WERI-Rb-1 (cell line): ENCODE data around the gene ZNF106.

Experiments used
- DNase-seq: peaks from one replicate; pipeline ENCODE4 v3.0.0-alpha.2; 2020
- H3K27ac ChIP-seq: fragments of 250-450 bp; sonication (Bioruptor Pico); 2 replicates; pipeline ENCODE4 v1.5.1; 2020; ENCODE audit warnings: mild to moderate bottlenecking, moderate library complexity
- H3K27me3 ChIP-seq: fragments of 250-450 bp; sonication (Bioruptor Pico); 2 replicates; pipeline ENCODE4 v1.5.1; 2021; ENCODE audit warnings: mild to moderate bottlenecking, low read depth, moderate library complexity; ENCODE audit not compliant: insufficient read depth, severe bottlenecking
- H3K36me3 ChIP-seq: fragments of 250-450 bp; sonication (Bioruptor Pico); 2 replicates; pipeline ENCODE4 v1.5.1; 2020; ENCODE audit warnings: mild to moderate bottlenecking, moderate library complexity
- H3K4me3 ChIP-seq: 2 replicates; pipeline ENCODE4 v1.5.1; 2011; ENCODE audit warnings: low read depth, mild to moderate bottlenecking, control low read depth, low read length
- H3K9me3 ChIP-seq: fragments of 250-450 bp; sonication (Bioruptor Pico); 2 replicates; pipeline ENCODE4 v1.5.1; 2021; ENCODE audit warnings: mild to moderate bottlenecking, moderate library complexity; ENCODE audit not compliant: severe bottlenecking
- TF ChIP-seq, protein P1 (sequence below): IDR thresholded peaks from 2 replicates; pipeline ENCODE4 v1.5.1; 2011; ENCODE audit warnings: low read depth, mild to moderate bottlenecking, control low read depth, inconsistent platforms, low read length

The ZNF106 gene

GRCh38 chr15:42378011-42378410, 112.9 kb downstream of the ZNF106 start:
- Histone ChIP-seq H3K36me3 (no peaks in the 10 kb centered on the region), H3K4me3 (no peak overlapping the region), H3K27ac (no peak overlapping the region), H3K9me3 (peaks cover 9% of the 10 kb centered on the region), H3K27me3 (no peaks in the 10 kb centered on the region)
- no peak for DNase-seq
- TF ChIP-seq, protein P1, sequence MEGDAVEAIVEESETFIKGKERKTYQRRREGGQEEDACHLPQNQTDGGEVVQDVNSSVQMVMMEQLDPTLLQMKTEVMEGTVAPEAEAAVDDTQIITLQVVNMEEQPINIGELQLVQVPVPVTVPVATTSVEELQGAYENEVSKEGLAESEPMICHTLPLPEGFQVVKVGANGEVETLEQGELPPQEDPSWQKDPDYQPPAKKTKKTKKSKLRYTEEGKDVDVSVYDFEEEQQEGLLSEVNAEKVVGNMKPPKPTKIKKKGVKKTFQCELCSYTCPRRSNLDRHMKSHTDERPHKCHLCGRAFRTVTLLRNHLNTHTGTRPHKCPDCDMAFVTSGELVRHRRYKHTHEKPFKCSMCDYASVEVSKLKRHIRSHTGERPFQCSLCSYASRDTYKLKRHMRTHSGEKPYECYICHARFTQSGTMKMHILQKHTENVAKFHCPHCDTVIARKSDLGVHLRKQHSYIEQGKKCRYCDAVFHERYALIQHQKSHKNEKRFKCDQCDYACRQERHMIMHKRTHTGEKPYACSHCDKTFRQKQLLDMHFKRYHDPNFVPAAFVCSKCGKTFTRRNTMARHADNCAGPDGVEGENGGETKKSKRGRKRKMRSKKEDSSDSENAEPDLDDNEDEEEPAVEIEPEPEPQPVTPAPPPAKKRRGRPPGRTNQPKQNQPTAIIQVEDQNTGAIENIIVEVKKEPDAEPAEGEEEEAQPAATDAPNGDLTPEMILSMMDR, result no peak

DNA sequence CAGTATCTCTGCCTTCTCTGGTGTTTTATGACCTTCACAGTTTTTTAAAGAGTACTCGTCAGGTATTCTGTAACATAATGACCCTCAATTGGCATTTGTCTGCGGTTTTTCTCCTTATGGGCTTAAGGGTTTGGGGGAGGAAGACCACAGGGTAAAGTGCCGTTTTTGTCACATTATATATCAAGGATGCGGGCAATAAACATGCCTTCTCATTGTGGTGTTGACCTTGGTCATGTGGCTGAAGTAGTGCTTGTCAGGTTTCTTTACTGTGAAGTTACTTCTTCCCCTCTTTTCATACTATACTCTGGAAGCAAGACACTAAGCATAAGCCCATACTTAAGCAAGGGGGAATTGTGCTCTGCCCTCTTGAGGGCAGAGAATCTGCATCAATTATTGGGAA, 115.0 kb downstream of the ZNF106 start:
- H3K27me3 ChIP-seq, result no peaks in the 10 kb centered on the region
- H3K36me3 ChIP-seq, result no peaks in the 10 kb centered on the region
- H3K27ac ChIP-seq, result no peak overlapping the region
- TF ChIP-seq, protein P1, result no peak
- no peak overlapping the region for H3K4me3 ChIP-seq
- DNase-seq, result no peak
- H3K9me3 ChIP-seq, result peaks cover 10% of the 10 kb centered on the region

DNA sequence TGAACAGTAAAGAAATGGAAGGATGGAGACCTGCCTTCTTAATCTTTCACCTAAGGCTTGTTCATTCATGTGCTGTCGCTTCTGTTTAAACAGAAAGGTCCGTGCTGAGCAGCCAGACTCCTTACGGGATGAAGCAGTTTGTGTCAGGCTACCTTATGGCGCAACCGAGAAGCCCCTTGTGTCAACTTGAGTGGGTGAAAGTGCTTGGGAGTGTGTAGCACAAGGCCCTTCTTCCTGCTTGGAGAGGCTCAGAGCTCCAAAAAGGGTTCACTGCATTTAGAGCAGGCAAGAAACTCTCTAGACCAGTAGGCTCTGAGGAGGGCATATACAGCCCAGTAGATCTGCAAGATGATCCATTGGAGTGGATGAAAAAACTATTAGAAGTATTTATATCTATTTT, 115.7 kb downstream of the ZNF106 start:
- Histone ChIP-seq H3K9me3 (peaks cover 10% of the 10 kb centered on the region), H3K36me3 (no peaks in the 10 kb centered on the region), H3K27ac (no peak overlapping the region), H3K4me3 (no peak overlapping the region), H3K27me3 (no peaks in the 10 kb centered on the region)
- TF ChIP-seq, protein P1, result no peak
- no peak for DNase-seq

DNA sequence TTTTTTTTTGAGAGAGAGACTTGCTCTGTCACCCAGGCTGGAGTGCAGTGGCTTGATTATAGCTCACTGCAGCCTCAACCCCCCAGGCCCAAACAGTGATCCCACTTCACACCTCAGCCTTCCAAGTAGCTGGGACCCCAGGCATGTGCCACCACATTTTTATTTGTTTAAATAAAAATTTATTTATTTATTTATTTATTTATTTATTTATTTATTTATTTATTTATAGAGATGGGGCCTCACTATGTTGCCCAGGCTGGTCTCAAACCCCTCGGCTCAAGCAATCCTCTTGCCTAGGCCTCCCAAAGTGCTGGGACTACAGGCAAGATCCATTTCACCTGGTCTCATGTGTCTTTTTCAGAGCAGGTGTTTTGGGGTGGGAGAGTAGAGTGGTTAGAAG, 116.1 kb downstream of the ZNF106 start:
- Histone ChIP-seq H3K27ac (no peak overlapping the region), H3K27me3 (no peaks in the 10 kb centered on the region), H3K36me3 (no peaks in the 10 kb centered on the region), H3K9me3 (peaks cover 10% of the 10 kb centered on the region), H3K4me3 (no peak overlapping the region)
- no peak for DNase-seq
- TF ChIP-seq, protein P1, result no peak

GRCh38 chr15:42373936-42374335, 117.0 kb downstream of the ZNF106 start:
- H3K27me3 ChIP-seq, result no peaks in the 10 kb centered on the region
- TF ChIP-seq, protein P1, result no peak
- H3K9me3 ChIP-seq, result peaks cover 10% of the 10 kb centered on the region
- no peak overlapping the region for H3K4me3 ChIP-seq
- H3K36me3 ChIP-seq, result no peaks in the 10 kb centered on the region
- DNase-seq, result no peak
- no peak overlapping the region for H3K27ac ChIP-seq

- TF ChIP-seq, protein P1, result no peak
- H3K9me3 ChIP-seq, result peaks cover 12% of the 10 kb centered on the region
- H3K4me3 ChIP-seq, result no peak overlapping the region
- H3K27me3 ChIP-seq, result no peaks in the 10 kb centered on the region
- no peak for DNase-seq
- no peaks in the 10 kb centered on the region for H3K36me3 ChIP-seq
- H3K27ac ChIP-seq, result no peak overlapping the region
These were observed 117.7 kb downstream of the ZNF106 start for GRCh38 chr15:42373274-42373673.
